Coronary artery (tissue), 2 donors: ENCODE data around the gene VANGL1.

Source experiments
- DNase-seq: peaks from one replicate; pipeline ENCODE4 v3.0.0-alpha.2; 2017; ENCODE audit warnings: low spot score
- H3K27ac ChIP-seq, 2 donors: fragments of 200-600 bp; sonication (generic); one replicate each; pipeline ENCODE4 v1.5.1; 2016 to 2019
- H3K4me3 ChIP-seq: fragments of 200-600 bp; sonication (generic); 2 replicates; pipeline ENCODE4 v1.5.1; 2016; ENCODE audit warnings: mild to moderate bottlenecking, moderate library complexity
- TF ChIP-seq, protein P1 (sequence below): fragments of 200-600 bp; sonication (generic); IDR thresholded peaks from one replicate; pipeline ENCODE4 v1.5.1; 2019; ENCODE audit warnings: antibody characterized with exemption

VANGL1 gene

DNA sequence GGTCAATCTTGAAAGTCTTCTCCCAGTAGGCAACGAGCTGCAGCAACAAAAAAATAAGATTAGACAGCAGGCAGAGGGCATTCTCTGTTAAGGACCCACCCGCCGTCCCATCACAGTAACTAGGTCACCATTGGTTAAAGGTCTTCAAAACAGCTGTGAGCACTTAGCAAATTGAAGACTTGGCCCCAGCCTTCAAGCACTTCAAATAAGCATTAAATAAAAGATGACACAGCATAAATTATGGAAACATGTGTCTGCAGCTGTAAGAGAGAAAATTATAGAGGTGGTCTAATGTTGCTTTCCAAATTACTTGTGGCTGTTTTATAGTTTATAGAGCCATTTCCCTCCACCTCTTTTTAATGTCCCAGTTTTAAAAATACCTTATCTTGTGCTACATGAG is 61.2 kb downstream of the VANGL1 start:
- TF ChIP-seq, protein P1, sequence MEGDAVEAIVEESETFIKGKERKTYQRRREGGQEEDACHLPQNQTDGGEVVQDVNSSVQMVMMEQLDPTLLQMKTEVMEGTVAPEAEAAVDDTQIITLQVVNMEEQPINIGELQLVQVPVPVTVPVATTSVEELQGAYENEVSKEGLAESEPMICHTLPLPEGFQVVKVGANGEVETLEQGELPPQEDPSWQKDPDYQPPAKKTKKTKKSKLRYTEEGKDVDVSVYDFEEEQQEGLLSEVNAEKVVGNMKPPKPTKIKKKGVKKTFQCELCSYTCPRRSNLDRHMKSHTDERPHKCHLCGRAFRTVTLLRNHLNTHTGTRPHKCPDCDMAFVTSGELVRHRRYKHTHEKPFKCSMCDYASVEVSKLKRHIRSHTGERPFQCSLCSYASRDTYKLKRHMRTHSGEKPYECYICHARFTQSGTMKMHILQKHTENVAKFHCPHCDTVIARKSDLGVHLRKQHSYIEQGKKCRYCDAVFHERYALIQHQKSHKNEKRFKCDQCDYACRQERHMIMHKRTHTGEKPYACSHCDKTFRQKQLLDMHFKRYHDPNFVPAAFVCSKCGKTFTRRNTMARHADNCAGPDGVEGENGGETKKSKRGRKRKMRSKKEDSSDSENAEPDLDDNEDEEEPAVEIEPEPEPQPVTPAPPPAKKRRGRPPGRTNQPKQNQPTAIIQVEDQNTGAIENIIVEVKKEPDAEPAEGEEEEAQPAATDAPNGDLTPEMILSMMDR: no peak
- H3K27ac ChIP-seq: no peak overlapping the region
- no peak overlapping the region for H3K4me3 ChIP-seq
- no peak for DNase-seq

DNA sequence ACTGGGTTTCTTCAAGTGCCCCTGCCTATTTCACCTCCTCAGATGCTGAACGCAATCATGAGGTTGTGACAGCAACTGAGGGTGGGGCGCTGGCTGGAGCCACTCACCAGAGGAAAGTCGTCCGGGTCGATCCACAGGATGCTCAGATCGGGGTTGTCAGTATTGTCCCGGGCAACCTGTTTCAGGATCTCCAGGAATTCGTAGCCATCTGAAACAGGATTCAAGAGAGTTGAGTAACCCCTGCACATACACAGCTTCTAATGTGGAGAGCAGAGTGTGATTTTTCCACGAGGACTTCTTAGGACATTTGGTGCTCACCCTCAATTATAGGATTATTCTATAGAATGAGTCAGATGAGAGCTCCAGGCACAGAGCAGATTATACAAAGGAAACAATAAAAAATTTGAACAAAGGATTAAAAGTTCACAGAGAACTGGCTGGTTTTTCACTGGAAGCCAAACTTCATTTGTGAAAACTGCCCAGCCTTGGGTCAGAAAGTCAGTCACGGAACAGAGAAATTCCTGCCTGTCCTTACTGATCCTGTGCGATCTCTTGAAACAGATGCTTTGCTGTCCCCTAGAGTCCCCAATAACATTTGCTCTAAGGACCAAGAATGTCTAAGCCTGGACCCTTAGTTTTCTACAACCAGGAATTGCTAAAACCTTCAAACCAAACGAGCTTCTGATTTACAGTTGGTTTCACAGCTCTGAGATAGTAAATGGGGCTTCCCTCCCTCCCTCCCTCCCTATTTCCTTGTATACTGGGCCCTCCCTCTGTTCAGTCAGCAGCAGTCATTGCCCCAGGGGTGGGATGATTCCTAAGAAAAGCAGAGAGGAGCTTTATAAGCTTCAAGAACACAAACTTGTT is 63.5 kb downstream of the VANGL1 start:
- Histone ChIP-seq H3K4me3 (no peak overlapping the region), H3K27ac (no peak overlapping the region)
- DNase-seq: no peak
- TF ChIP-seq, protein P1: no peak

DNA sequence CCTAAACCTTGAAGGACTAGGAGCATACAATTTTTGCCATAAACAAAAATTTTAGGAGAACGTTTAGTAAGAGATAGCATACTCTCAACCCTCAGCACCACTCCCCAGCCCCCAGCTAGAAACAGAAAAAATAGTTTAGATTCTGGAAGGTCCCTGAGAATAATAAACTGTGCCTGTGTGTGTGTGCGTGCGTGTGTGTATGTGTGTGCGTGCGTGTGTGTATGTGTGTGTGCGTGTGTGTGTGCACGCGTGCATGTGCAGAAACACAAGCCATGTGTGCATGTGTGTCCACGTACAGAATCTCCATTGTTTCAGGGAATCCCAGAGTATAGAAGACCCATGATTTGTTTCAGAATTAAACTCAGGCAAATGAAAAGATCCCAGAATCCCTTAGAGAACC is 64.2 kb downstream of the VANGL1 start:
- TF ChIP-seq, protein P1: no peak

DNA sequence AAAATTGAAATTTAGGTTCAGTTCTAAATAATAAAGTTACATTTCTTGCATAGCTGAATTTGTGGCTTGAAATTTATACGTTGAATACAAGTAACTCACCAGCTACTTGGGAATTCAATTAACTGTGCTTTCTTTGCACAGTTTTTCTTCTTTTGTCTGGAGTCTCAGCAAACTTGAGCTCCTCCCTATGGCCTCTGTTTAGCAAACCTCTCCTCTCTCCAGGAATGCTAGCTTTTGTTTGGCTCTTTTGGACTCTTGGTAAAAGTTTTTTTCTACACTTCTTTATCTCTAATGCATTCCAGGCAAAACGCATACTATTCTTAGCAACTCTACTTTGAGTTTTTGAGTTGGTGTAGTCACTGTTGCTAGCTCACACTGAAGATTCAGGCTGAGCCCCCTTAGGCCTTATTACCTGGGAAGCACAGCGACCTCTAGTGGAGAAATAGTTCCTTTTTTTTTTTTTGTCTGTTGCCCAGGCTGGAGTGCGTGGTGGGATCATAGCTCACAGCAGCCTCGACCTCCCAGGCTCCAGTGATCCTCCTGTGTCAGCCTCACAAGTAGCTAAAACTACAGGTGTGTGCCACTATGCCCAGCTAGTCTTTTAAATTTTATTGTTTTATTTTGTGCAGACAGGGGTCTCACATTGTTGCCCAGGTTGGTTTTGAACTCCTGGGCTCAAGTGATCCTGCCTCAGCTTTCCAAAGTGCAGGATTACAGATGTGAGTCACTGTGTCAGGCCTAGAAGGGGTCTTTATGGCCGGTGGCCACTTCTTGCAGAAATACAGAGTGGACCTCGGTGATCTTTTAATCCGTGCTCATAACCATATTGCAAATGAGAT is 65.0 kb downstream of the VANGL1 start:
- TF ChIP-seq, protein P1: peak; percentile 52
- no peak for DNase-seq
- Histone ChIP-seq H3K27ac (peak overlapping the region in 1 of 2 donors; percentile 20), H3K4me3 (no peak overlapping the region)

More for the DNA sequence above, 64.2 kb downstream of the VANGL1 start:
- no peak overlapping the region for H3K4me3 ChIP-seq
- H3K27ac ChIP-seq: no peak overlapping the region
- DNase-seq: no peak

DNA sequence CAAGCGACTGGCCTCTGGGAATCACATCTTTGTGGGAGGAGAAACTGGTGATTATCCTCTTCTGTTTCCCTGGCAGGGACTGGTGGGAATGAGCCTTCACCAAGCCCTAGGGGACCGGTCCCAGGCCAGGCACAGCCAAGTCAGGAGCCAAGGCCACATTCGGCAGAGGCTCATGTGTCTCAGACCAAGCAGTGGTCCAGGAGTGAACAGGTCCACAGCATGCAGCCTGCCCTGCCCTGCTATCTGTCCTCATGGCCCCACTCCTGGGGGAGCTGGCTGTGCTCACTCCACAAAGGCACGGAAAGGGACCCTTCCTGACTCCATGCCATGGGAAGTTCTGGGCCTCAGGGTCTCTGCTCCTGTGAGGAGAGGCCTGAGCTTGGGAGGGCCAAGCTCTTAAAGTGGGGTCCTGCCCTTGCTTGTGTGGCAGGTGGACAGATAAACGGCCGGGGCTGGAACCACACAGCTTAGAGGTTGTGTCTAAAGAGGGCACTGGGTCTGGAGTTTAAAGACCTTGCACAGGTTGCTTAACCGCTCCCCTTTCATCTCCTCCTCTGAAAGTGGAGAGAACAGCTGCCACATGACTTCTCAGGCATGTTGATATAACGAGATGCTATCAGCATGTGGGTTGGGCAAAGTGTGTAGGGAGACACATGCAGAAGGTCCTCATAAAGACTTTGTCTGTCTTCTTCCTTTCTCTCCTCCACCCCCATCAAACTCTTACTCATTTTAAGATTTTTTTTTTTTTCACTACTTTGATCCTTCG is 69.3 kb downstream of the VANGL1 start:
- no peak for DNase-seq
- H3K4me3 ChIP-seq: no peak overlapping the region
- H3K27ac ChIP-seq: no peak overlapping the region
- TF ChIP-seq, protein P1: no peak

DNA sequence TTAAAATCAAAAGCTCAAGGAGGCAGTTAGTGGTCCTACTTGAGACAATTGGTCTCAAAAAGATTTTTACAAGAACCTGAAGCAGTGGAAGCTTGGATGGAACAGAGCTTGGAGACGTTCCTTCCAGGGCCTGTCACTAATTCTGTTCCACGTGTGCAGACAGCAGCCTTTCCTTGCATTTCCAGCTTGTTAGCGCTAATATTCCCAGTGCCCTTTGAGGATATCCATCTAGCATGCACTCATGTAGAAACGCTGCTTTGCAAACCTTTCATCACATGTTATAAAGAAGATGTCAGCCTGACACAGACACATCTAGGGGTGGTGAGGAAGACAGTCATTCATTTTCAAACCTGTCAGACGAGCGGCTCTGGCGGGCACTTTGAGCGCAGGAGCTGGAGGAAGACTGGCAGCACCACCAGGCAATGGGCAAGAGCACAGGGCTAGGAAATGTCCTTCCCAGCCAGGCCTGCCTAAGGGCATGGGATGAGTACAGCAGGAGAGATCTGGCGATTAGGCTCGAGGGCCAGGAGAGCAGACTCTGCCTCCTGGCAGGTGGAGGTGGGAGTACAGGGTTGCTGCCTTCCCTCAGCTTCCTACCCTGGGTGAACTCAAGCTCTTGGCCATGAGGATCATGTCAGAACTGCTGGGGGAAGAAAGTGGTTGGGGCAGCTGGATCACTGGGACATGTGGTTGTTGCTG is 71.3 kb downstream of the VANGL1 start:
- DNase-seq: no peak
- Histone ChIP-seq H3K4me3 (no peak overlapping the region), H3K27ac (no peak overlapping the region)
- TF ChIP-seq, protein P1: no peak
